ENCODE measurements around the gene PLEKHG2. TPM values are rescaled to one million over a fixed set of nuclear protein-coding genes. Genes with fewer than 3 reads are reported as not detected.
A peak's percentile ranks its signal among the peaks of the same experiment; 100 is the strongest.

Gene PLEKHG2
- total and polyA plus RNA-seq, 9 of the 15 experiments (the other 6 are each of a cell fraction or from before 2014, with no cell fraction given), result 0.98 to 45.7 (median 9.8) TPM

DNA sequence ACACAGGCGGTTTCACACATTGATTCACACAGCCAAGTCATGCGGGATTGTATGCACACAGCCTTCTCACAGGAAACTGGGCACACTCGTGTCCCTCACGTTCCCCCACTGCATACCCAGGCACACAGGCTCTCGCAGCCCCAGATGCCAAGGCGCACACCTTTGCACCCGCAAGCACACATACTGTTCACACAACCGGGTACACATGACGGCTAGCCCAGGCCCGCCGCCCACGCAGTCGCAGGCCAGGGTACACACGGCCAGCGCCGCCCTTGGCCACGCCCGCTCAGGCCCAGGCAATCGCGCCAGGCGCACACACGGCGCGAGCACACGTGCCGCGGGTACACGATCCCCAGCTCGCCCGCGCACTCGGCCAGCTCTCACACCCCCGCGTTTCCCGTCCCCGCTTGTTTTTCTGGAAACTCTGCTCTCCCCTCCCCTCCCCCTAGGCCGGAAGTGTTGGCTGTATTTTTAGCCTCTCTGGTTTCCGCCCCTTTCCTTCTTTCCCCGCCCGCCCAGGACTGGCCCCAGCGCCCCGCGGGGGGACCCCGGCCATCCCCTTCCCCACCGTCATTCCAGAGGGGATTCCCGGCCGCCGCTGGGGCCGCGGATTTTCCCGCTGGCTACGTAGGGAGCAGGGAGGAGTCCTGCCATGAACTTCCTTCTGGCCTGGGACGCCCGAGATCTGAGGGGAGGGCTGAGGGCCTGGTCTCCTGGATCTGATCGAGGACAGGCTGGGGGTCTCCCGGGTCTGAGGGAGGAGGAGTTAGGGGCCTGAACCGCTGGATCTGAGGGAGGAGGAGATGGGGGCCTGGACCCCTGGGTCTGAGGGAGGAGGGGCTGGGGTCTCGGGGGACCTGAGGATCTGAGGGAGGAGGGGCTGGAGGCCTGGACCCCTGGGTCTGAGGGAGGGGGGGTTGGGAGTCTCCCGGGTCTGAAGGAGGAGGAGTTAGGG, 9.8 kb upstream of the PLEKHG2 start (continued):
- TF ChIP-seq CEBPZ (IDR thresholded peaks at IDR 0.05; ENCODE audit: borderline replicate concordance, low read depth, low read length) (no peak), HDAC6 (IDR thresholded peaks at IDR 0.05; ENCODE audit: low read depth, low read length) (no peak), SNAPC5 (CRISPR knock-in tag; IDR thresholded peaks at IDR 0.05) (no peak), ZNF668 (CRISPR knock-in tag; IDR thresholded peaks at IDR 0.05) (no peak), ZNF175 (CRISPR knock-in tag; IDR thresholded peaks at IDR 0.05; ENCODE audit: low read depth) (no peak), RAD21 (CRISPR knock-in tag; conservative IDR thresholded peaks at IDR 0.05 in 1 of 2, IDR thresholded peaks at IDR 0.05 in 1 of 2) (no peak), ZNF436 (CRISPR knock-in tag; IDR thresholded peaks at IDR 0.05) (no peak), HOXB6 (CRISPR knock-in tag; IDR thresholded peaks at IDR 0.05; ENCODE audit: borderline replicate concordance) (no peak), ZNF76 (CRISPR knock-in tag; IDR thresholded peaks at IDR 0.05; ENCODE audit: borderline replicate concordance) (0 out of 2 replicates have a peak, but pooled peaks have one; percentile 48), POLR3G (IDR thresholded peaks at IDR 0.05; ENCODE audit: extremely low read depth, insufficient read length, insufficient replicate concordance) (no peak), CHD2 (IDR thresholded peaks at IDR 0.05; ENCODE audit: low read depth, low read length) (no peak; the same call in 1 of the 2 replicates), HNRNPL (IDR thresholded peaks at IDR 0.05; ENCODE audit: low read depth, low read length) (no peak), ZNF282 (CRISPR knock-in tag; IDR thresholded peaks at IDR 0.05) (no peak), ESRRA (IDR thresholded peaks at IDR 0.05; ENCODE audit: borderline replicate concordance, low read depth) (peak; percentile 68; the same call in 1 of the 2 replicates), TRIM25 (IDR thresholded peaks at IDR 0.05; ENCODE audit: borderline replicate concordance) (no peak), KLF1 (tag; IDR thresholded peaks at IDR 0.05) (0 out of 2 replicates have a peak, but pooled peaks have one; percentile 49), RBM22 (IDR thresholded peaks at IDR 0.05; ENCODE audit: low read depth, low read length, poor library complexity, severe bottlenecking) (no peak), SRSF1 (IDR thresholded peaks at IDR 0.05; ENCODE audit: low read depth, low read length) (no peak), DNMT1 (IDR thresholded peaks at IDR 0.05) (no peak), SREBF1 (IDR thresholded peaks at IDR 0.05; ENCODE audit: borderline replicate concordance, low read depth, low read length) (no peak), NFXL1 (CRISPR knock-in tag; IDR thresholded peaks at IDR 0.05) (no peak)
